Measurements from ENCODE around the gene ADAMTS13.

Gene ADAMTS13

DNA sequence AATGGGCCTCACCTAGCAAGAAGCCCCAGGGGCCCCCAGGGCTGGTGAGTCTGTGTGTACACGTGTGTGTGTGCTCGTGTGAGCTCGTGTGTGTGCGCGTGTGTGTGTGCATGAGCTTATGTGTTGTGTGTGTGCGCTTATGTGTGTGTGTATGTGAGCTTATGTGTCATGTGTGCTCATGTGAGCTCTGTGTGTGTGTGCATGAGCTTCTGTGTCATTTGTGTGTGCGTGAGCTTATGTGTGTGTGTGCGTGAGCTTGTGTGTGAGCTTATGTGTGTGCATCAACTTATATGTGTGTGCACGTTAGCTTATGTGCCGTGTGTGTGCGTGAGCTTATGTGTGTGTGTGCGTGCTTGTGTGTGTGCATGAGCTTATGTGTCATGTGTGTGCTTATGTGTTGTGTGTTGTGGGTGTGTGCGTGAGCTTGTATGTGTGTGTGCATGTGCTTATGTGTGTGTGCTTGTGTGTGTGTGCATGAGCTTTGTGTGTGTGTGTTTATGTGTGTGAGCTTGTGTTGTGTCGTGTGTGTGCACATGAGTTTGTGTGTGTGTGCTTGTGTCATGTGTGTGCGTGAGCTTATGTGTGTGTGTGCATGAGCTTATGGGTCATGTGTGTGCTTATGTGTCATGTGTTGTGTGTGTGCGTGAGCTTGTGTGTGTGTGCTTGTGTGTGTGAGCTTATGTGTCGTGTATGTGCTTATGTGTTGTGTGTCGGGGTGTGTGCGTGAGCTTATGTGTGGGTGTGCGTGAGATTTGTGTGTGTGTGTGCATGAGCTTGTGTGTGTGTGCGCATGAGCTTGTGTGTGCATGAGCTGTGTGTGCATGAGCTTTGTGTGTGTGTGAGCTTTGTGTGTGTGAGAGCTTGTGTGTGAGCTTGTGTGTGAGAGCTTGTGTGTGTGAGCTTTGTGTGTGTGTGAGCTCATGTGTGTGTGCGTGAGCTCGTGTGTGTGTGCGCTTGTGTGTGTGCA lies 73.4 kb downstream of the ADAMTS13 start:
- H3K4me3 ChIP-seq (ENCODE audit: low read depth, low read length), result no peak overlapping the region
- TF ChIP-seq, protein P1, sequence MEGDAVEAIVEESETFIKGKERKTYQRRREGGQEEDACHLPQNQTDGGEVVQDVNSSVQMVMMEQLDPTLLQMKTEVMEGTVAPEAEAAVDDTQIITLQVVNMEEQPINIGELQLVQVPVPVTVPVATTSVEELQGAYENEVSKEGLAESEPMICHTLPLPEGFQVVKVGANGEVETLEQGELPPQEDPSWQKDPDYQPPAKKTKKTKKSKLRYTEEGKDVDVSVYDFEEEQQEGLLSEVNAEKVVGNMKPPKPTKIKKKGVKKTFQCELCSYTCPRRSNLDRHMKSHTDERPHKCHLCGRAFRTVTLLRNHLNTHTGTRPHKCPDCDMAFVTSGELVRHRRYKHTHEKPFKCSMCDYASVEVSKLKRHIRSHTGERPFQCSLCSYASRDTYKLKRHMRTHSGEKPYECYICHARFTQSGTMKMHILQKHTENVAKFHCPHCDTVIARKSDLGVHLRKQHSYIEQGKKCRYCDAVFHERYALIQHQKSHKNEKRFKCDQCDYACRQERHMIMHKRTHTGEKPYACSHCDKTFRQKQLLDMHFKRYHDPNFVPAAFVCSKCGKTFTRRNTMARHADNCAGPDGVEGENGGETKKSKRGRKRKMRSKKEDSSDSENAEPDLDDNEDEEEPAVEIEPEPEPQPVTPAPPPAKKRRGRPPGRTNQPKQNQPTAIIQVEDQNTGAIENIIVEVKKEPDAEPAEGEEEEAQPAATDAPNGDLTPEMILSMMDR (IDR thresholded peaks at IDR 0.05; ENCODE audit: low read depth, low read length, missing control alignments), result no peak
- in situ Hi-C loops (cut with HindIII; ENCODE audit: low sequenced_read_pairs), result no loop called here
- DNase-seq (ENCODE audit: low read depth), result no peak

DNA sequence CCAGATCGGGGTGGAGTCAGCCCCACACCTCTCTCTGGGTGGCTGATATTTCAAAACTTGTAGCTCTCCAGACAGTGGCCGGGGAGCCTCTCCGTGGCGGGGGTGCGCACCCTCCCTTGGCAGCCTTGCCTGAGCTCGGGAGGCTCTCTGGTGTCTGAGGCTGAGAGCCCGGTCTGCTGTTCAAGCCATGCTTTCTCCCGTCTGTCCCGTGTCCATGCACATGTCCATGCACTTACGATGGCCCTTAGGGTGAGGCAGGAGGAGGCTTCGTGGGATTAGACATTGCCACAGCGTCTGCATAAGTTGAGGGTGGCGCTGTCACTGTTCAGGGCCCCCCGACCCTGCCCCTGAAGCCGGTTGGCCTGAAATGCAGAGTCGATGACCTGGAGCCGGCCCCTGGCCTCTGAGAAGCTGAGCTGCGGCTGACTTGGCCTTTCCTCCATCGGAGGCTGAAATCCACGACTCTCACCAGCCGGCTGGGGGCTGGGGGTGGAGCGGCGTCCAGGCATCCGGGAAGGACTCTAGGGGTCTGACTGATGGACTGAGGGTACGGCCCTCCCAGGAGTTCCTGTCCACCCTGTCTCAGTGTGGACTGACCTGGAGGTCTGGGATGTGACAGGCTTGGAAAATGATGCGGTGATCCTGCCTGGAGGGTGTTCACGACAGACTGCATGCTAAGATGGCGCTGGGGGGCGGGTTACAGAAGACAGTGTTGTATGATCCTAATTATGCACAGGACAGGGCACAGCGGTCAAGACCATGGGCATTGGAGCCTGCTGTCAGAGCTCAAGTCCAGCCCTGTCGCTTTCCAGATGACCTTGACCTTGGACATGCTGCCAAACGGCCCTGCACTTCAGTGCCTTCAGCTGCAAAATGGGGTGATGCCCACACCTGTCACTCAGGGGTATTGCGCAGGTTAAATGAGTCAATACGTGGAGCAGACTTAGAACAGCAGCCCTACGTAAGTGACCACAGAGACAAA lies 75.0 kb downstream of the ADAMTS13 start:
- DNase-seq (ENCODE audit: low read depth), result no peak
- H3K4me3 ChIP-seq (ENCODE audit: low read depth, low read length), result no peak overlapping the region
- in situ Hi-C loops (cut with HindIII; ENCODE audit: low sequenced_read_pairs), result no loop called here
- TF ChIP-seq, protein P1 (IDR thresholded peaks at IDR 0.05; ENCODE audit: low read depth, low read length, missing control alignments), result no peak

DNA sequence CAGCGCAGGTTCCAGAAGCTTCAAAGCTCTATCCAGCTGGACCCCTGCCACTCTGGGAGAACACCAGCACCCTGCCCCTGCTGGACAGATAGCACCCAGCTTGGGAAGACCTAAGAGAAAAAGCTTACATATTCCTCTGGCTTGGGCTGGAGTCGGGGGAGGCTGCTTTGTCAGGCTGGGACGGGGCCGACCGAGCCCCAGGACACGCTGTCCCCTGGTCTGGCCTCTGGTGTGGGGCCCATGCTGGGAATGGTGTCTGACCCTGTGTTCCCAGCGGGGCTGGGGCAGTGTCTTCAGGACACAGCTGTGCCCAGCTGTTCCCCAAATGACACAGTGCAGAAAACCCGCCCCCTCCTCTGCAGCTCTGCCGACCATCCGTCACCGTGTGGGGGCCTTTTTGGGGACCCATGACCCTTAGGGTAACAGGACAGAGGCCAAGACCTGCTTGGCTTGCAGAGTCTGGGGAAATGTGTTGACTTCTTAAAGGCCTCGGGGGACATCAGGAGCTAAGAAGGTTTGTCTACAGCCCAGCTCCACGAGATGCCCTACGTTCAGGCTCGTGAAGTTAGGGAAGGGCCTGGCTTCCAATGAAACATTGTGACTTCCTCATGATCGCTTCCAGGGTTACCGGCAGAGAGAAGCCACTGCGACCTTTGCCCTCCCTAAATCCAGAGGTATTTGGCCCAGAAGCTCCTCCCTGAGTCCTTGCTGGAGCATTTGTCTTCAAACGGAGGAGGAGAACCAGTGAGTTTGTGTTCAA lies 77.1 kb downstream of the ADAMTS13 start:
- no peak for DNase-seq (ENCODE audit: low read depth)
- no peak overlapping the region for H3K4me3 ChIP-seq (ENCODE audit: low read depth, low read length)
- in situ Hi-C loops (cut with HindIII; ENCODE audit: low sequenced_read_pairs), result no loop called here
- TF ChIP-seq, protein P1 (IDR thresholded peaks at IDR 0.05; ENCODE audit: low read depth, low read length, missing control alignments), result no peak

DNA sequence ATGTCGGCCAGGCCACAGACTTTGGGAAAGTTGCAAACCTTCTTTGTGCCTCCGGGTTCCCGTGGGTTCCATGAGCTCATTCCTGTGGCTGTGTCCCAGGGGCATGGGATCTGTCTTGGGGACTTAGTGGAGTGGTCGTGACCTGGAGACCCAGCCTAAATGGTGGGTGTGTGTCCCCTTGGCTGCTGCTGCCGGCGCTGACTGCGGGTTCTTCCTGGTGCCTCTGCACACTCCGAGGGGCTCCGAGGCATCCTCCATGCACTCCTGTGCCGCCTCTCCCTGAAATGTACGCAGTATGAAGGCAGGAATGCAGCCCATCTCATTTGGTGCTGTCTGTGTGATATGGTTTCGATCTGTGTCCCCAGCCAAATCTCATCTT lies 77.7 kb downstream of the ADAMTS13 start:
- no peak overlapping the region for H3K4me3 ChIP-seq (ENCODE audit: low read depth, low read length)
- DNase-seq (ENCODE audit: low read depth), result no peak
- TF ChIP-seq, protein P1 (IDR thresholded peaks at IDR 0.05; ENCODE audit: low read depth, low read length, missing control alignments), result no peak
- in situ Hi-C loops (cut with HindIII; ENCODE audit: low sequenced_read_pairs), result no loop called here

DNA sequence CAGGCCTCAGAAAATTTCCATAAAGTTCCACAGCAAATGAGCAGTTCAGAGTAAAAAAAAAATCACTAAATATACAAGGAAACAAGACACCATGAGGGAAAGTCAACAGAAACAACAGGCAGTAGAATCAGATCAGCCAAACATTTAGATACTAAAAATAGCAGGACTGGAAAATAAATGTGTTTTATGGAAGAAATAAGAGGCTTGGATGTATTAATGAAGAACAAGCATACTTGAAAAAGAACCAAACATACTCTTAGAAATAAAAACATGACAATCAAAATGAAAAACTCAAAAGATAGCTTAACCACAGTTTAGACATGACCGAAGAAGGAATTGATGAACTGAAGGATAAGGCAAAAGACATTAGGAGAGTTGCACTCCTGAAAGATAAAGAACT lies 79.9 kb downstream of the ADAMTS13 start:
- no peak for DNase-seq (ENCODE audit: low read depth)
- in situ Hi-C loops (cut with HindIII; ENCODE audit: low sequenced_read_pairs), result no loop called here
- H3K4me3 ChIP-seq (ENCODE audit: low read depth, low read length), result no peak overlapping the region
- TF ChIP-seq, protein P1 (IDR thresholded peaks at IDR 0.05; ENCODE audit: low read depth, low read length, missing control alignments), result no peak

Data from astrocyte of the cerebellum (primary cell).